ENCODE data around the gene PDE1A.

GRCh38 chr2:182345384-182345783 lies 81.5 kb downstream of the PDE1A start:
- no peak for TF ChIP-seq REST (IDR thresholded peaks at IDR 0.05; ENCODE audit: insufficient read depth in 1 of 2, low read depth in 2 of 2, low read length in 2 of 2)
- no peak for TF ChIP-seq TAF1 (IDR thresholded peaks at IDR 0.05; ENCODE audit: borderline replicate concordance, insufficient read depth, low read length)
- TF ChIP-seq SIN3A (IDR thresholded peaks at IDR 0.05; ENCODE audit: borderline replicate concordance, insufficient read depth, low read length): no peak
